CD14-positive monocyte (primary cell): ENCODE measurements around the gene GCC2. TPM values are rescaled to one million over a fixed set of nuclear protein-coding genes. Genes with fewer than 3 reads are reported as not detected.

Experiments
- polyA plus RNA-seq, 3 donors: library from polyadenylated mRNA; depleted of rRNA in 1 of 3; unstranded in 2 of 3; stranded (reverse) in 1 of 3; fragments of 300-500 nt in 2 of 3; fragments of >200 nt in 1 of 3; fragmentation: Illumina TruSeq in 2 of 3; gene quantifications; 1 replicate in 2 of 3; 2 replicates in 1 of 3; pipeline ENCODE4 v1.2.3, GENCODE V29; 2012 to 2021
- small RNA-seq: library from RNA; depleted of rRNA; stranded (forward); fragments of <200 nt; gene quantifications from one replicate; pipeline ENCODE3, GENCODE V24; 2012; ENCODE audit warnings: low read depth; ENCODE audit not compliant: insufficient read length

Gene GCC2
- polyA plus RNA-seq, 3 donors = 6.0 to 13.7 (median 6.6) TPM

Small RNA genes lying within 50 kb of the gene (small RNA-seq; reads per million reads assigned to genes)
- gene SMIM12P1 = not detected

Other genes starting within 250 kb of the GCC2 start
- not detected for gene SULT1C3, start 209.2 kb upstream of the GCC2 start, polyA plus RNA-seq
- not detected for gene SULT1C2, start 160.3 kb upstream of the GCC2 start, polyA plus RNA-seq
- gene SULT1C4, start 71.3 kb upstream of the GCC2 start, polyA plus RNA-seq = under 1 TPM in 1 of 3 donors, not detected in 2; 0.05 TPM
- gene LIMS1, start 85.3 kb downstream of the GCC2 start, polyA plus RNA-seq = 100 to 1,000 TPM in 2 of 3 donors, 10 to 100 TPM in 1; 44.0 to 130 (median 124) TPM